Measurements from ENCODE around the gene NALCN.

Gene NALCN

GRCh38 chr13:101262306-101262705 lies 154.0 kb downstream of the NALCN start:
- WGBS: no CpG with 5 or more reads among the region's 2 CpGs
- no peak overlapping the region for H2AFZ ChIP-seq (ENCODE audit: low read depth, low read length)

DNA sequence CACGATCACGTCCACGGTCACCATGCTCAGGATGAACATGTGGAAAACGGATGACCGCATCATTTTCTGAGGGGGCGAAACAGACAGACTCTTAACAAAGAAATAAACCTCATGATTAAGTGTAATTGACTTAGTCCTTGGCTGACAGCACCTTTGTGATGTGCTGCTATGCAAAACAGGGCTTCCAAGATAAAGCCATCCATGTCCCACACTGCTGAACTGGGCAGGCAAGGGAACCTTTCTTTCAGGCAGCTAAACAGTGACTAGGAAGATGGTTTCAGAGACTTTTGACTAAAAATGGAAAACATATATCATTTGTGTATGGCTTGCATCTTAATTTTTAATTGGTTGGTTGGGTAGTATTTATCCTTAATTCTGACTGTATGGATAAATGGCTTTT lies 157.8 kb downstream of the NALCN start:
- no peaks in the 10 kb centered on the region for H3K36me3 ChIP-seq (ENCODE audit: control insufficient read depth in 1 of 2, insufficient read depth in 2 of 2, low read depth in 1 of 2, low read length in 2 of 2)
- no peak overlapping the region for H2AK5ac ChIP-seq (ENCODE audit: low read length, severe bottlenecking)
- WGBS: 87% methylated on average over 3 of the region's 6 CpGs
- no peak overlapping the region for H3K27ac ChIP-seq (ENCODE audit: low read length, poor library complexity, severe bottlenecking)
- no peak overlapping the region for H4K91ac ChIP-seq (ENCODE audit: low read length)
- no peak overlapping the region for H3K23ac ChIP-seq (ENCODE audit: low read length in 2 of 2)
- H3K4me2 ChIP-seq (ENCODE audit: low read length, poor library complexity, severe bottlenecking): no peak overlapping the region
- no peak overlapping the region for H2BK12ac ChIP-seq (ENCODE audit: low read length in 2 of 2)
- H3K27me3 ChIP-seq (ENCODE audit: control insufficient read depth in 1 of 2, insufficient read depth in 1 of 2, low read length in 2 of 2): no peaks in the 10 kb centered on the region
- DNase-seq: no peak
- no peak overlapping the region for H4K8ac ChIP-seq (ENCODE audit: low read length)
- peak overlapping the region in 1 of 2 experiments; percentile 54 for H3K4me3 ChIP-seq (ENCODE audit: insufficient read depth in 1 of 2, low read depth in 1 of 2, low read length in 2 of 2)
- no peak overlapping the region for H3K18ac ChIP-seq (ENCODE audit: low read depth in 1 of 2, low read length in 2 of 2)
- no peak overlapping the region for H3K9ac ChIP-seq (ENCODE audit: low read length)
- H3K9me3 ChIP-seq (ENCODE audit: control insufficient read depth, low read length): no peaks in the 10 kb centered on the region
- no peak overlapping the region for H2BK15ac ChIP-seq (ENCODE audit: low read depth, poor library complexity, severe bottlenecking)
- no peak overlapping the region for H2BK120ac ChIP-seq (ENCODE audit: low read depth, low read length)
- H3K79me1 ChIP-seq (replicated peaks; ENCODE audit: low read length, poor library complexity, severe bottlenecking): no peaks in the 10 kb centered on the region
- no peak overlapping the region for H3K14ac ChIP-seq (ENCODE audit: low read length in 2 of 2)
- peaks cover 2% of the 10 kb centered on the region for H3K4me1 ChIP-seq (ENCODE audit: control insufficient read depth, insufficient read depth, low read depth, low read length)
- no peak overlapping the region for H2AFZ ChIP-seq (ENCODE audit: low read depth, low read length)
- H2BK5ac ChIP-seq (ENCODE audit: low read depth, low read length, poor library complexity, severe bottlenecking): no peak overlapping the region
- H3K4ac ChIP-seq (ENCODE audit: low read depth in 1 of 2, low read length in 2 of 2): no peak overlapping the region

More at GRCh38 chr13:101262306-101262705, 154.0 kb downstream of the NALCN start:
- no peaks in the 10 kb centered on the region for H3K36me3 ChIP-seq (ENCODE audit: control insufficient read depth in 1 of 2, insufficient read depth in 2 of 2, low read depth in 1 of 2, low read length in 2 of 2)
- no peak overlapping the region for H2BK120ac ChIP-seq (ENCODE audit: low read depth, low read length)
- no peak overlapping the region for H2AK5ac ChIP-seq (ENCODE audit: low read length, severe bottlenecking)
- no peak overlapping the region for H2BK5ac ChIP-seq (ENCODE audit: low read depth, low read length, poor library complexity, severe bottlenecking)
- no peaks in the 10 kb centered on the region for H3K79me1 ChIP-seq (replicated peaks; ENCODE audit: low read length, poor library complexity, severe bottlenecking)
- H3K4me3 ChIP-seq (ENCODE audit: insufficient read depth in 1 of 2, low read depth in 1 of 2, low read length in 2 of 2): no peak overlapping the region
- no peak overlapping the region for H2BK15ac ChIP-seq (ENCODE audit: low read depth, poor library complexity, severe bottlenecking)
- no peak overlapping the region for H4K8ac ChIP-seq (ENCODE audit: low read length)
- H3K9ac ChIP-seq (ENCODE audit: low read length): no peak overlapping the region
- no peak overlapping the region for H4K91ac ChIP-seq (ENCODE audit: low read length)
- no peak overlapping the region for H3K23ac ChIP-seq (ENCODE audit: low read length in 2 of 2)
- DNase-seq: no peak
- no peak overlapping the region for H3K18ac ChIP-seq (ENCODE audit: low read depth in 1 of 2, low read length in 2 of 2)
- H3K4ac ChIP-seq (ENCODE audit: low read depth in 1 of 2, low read length in 2 of 2): no peak overlapping the region
- H3K14ac ChIP-seq (ENCODE audit: low read length in 2 of 2): no peak overlapping the region
- H3K27me3 ChIP-seq (ENCODE audit: control insufficient read depth in 1 of 2, insufficient read depth in 1 of 2, low read length in 2 of 2): no peaks in the 10 kb centered on the region
- no peak overlapping the region for H2BK12ac ChIP-seq (ENCODE audit: low read length in 2 of 2)
- H3K9me3 ChIP-seq (ENCODE audit: control insufficient read depth, low read length): no peaks in the 10 kb centered on the region
- H3K4me1 ChIP-seq (ENCODE audit: control insufficient read depth, insufficient read depth, low read depth, low read length): peaks cover 2% of the 10 kb centered on the region
- no peak overlapping the region for H3K27ac ChIP-seq (ENCODE audit: low read length, poor library complexity, severe bottlenecking)
- no peak overlapping the region for H3K4me2 ChIP-seq (ENCODE audit: low read length, poor library complexity, severe bottlenecking)

GRCh38 chr13:101258071-101258470 lies 158.2 kb downstream of the NALCN start:
- H3K14ac ChIP-seq (ENCODE audit: low read length in 2 of 2): no peak overlapping the region
- no peak overlapping the region for H4K91ac ChIP-seq (ENCODE audit: low read length)
- no peak overlapping the region for H3K18ac ChIP-seq (ENCODE audit: low read depth in 1 of 2, low read length in 2 of 2)
- H2AK5ac ChIP-seq (ENCODE audit: low read length, severe bottlenecking): no peak overlapping the region
- peak overlapping the region in 1 of 2 experiments; percentile 54 for H3K4me3 ChIP-seq (ENCODE audit: insufficient read depth in 1 of 2, low read depth in 1 of 2, low read length in 2 of 2)
- H3K23ac ChIP-seq (ENCODE audit: low read length in 2 of 2): no peak overlapping the region
- no peaks in the 10 kb centered on the region for H3K36me3 ChIP-seq (ENCODE audit: control insufficient read depth in 1 of 2, insufficient read depth in 2 of 2, low read depth in 1 of 2, low read length in 2 of 2)
- no peak overlapping the region for H2BK5ac ChIP-seq (ENCODE audit: low read depth, low read length, poor library complexity, severe bottlenecking)
- no peak overlapping the region for H2BK15ac ChIP-seq (ENCODE audit: low read depth, poor library complexity, severe bottlenecking)
- H2BK12ac ChIP-seq (ENCODE audit: low read length in 2 of 2): no peak overlapping the region
- H3K79me1 ChIP-seq (replicated peaks; ENCODE audit: low read length, poor library complexity, severe bottlenecking): no peaks in the 10 kb centered on the region
- H3K9me3 ChIP-seq (ENCODE audit: control insufficient read depth, low read length): no peaks in the 10 kb centered on the region
- H3K27me3 ChIP-seq (ENCODE audit: control insufficient read depth in 1 of 2, insufficient read depth in 1 of 2, low read length in 2 of 2): no peaks in the 10 kb centered on the region
- no peak overlapping the region for H2AFZ ChIP-seq (ENCODE audit: low read depth, low read length)
- H3K4ac ChIP-seq (ENCODE audit: low read depth in 1 of 2, low read length in 2 of 2): no peak overlapping the region
- H3K4me2 ChIP-seq (ENCODE audit: low read length, poor library complexity, severe bottlenecking): no peak overlapping the region
- H3K9ac ChIP-seq (ENCODE audit: low read length): peak overlapping the region; percentile 71
- no peak overlapping the region for H4K8ac ChIP-seq (ENCODE audit: low read length)
- no peak overlapping the region for H3K27ac ChIP-seq (ENCODE audit: low read length, poor library complexity, severe bottlenecking)
- DNase-seq: peak; percentile 94
- 47% methylated on average over 11 of the region's 11 CpGs for whole genome bisulfite sequencing
- H2BK120ac ChIP-seq (ENCODE audit: low read depth, low read length): no peak overlapping the region
- H3K4me1 ChIP-seq (ENCODE audit: control insufficient read depth, insufficient read depth, low read depth, low read length): peaks cover 2% of the 10 kb centered on the region

- no peaks in the 10 kb centered on the region for H3K79me1 ChIP-seq (replicated peaks; ENCODE audit: low read length, poor library complexity, severe bottlenecking)
- no peak overlapping the region for H3K4ac ChIP-seq (ENCODE audit: low read depth in 1 of 2, low read length in 2 of 2)
- no peak overlapping the region for H2AFZ ChIP-seq (ENCODE audit: low read depth, low read length)
- no peak overlapping the region for H4K91ac ChIP-seq (ENCODE audit: low read length)
- H2BK12ac ChIP-seq (ENCODE audit: low read length in 2 of 2): no peak overlapping the region
- H3K9me3 ChIP-seq (ENCODE audit: control insufficient read depth, low read length): peaks cover 12% of the 10 kb centered on the region
- H3K27me3 ChIP-seq (ENCODE audit: control insufficient read depth in 1 of 2, insufficient read depth in 1 of 2, low read length in 2 of 2): no peaks in the 10 kb centered on the region
- H3K18ac ChIP-seq (ENCODE audit: low read depth in 1 of 2, low read length in 2 of 2): no peak overlapping the region
- H2AK5ac ChIP-seq (ENCODE audit: low read length, severe bottlenecking): no peak overlapping the region
- no peak overlapping the region for H4K8ac ChIP-seq (ENCODE audit: low read length)
- no peak overlapping the region for H3K14ac ChIP-seq (ENCODE audit: low read length in 2 of 2)
- no peak overlapping the region for H3K23ac ChIP-seq (ENCODE audit: low read length in 2 of 2)
- no peak overlapping the region for H3K4me2 ChIP-seq (ENCODE audit: low read length, poor library complexity, severe bottlenecking)
- DNase-seq: no peak
- no peak overlapping the region for H2BK120ac ChIP-seq (ENCODE audit: low read depth, low read length)
- H3K36me3 ChIP-seq (ENCODE audit: control insufficient read depth in 1 of 2, insufficient read depth in 2 of 2, low read depth in 1 of 2, low read length in 2 of 2): no peaks in the 10 kb centered on the region
- no CpG with 5 or more reads among the region's 2 CpGs for WGBS
- no peaks in the 10 kb centered on the region for H3K4me1 ChIP-seq (ENCODE audit: control insufficient read depth, insufficient read depth, low read depth, low read length)
- no peak overlapping the region for H3K4me3 ChIP-seq (ENCODE audit: insufficient read depth in 1 of 2, low read depth in 1 of 2, low read length in 2 of 2)
- no peak overlapping the region for H2BK5ac ChIP-seq (ENCODE audit: low read depth, low read length, poor library complexity, severe bottlenecking)
- H3K9ac ChIP-seq (ENCODE audit: low read length): no peak overlapping the region
- H2BK15ac ChIP-seq (ENCODE audit: low read depth, poor library complexity, severe bottlenecking): no peak overlapping the region
- H3K27ac ChIP-seq (ENCODE audit: low read length, poor library complexity, severe bottlenecking): no peak overlapping the region
These were observed 167.4 kb downstream of the NALCN start for GRCh38 chr13:101248739-101249514.

Measured in mesenchymal stem cell (in vitro differentiated cells and primary cell).